HEK293T (cell line): ENCODE results near the gene CPB2.

Source experiments
- ARNT ChIP-seq: fragments of 450-650 bp; IDR thresholded peaks from 2 replicates; pipeline ENCODE4 v1.6.1; 2017; ENCODE audit warnings: mild to moderate bottlenecking
- BHLHE40 ChIP-seq: fragments of 450-650 bp; IDR thresholded peaks from 2 replicates; pipeline ENCODE4 v1.6.1; 2016; ENCODE audit warnings: mild to moderate bottlenecking, moderate library complexity, borderline replicate concordance
- ELF4 ChIP-seq: fragments of 450-650 bp; IDR thresholded peaks from 2 replicates; pipeline ENCODE4 v1.6.1; 2017; ENCODE audit warnings: antibody characterized with exemption
- FOXA1 ChIP-seq: fragments of 450-650 bp; IDR thresholded peaks from 2 replicates; pipeline ENCODE4 v1.6.1; 2016; ENCODE audit warnings: mild to moderate bottlenecking
- FOXK2 ChIP-seq: fragments of 450-650 bp; IDR thresholded peaks from 2 replicates; pipeline ENCODE4 v1.6.1; 2016; ENCODE audit warnings: mild to moderate bottlenecking
- FOXM1 ChIP-seq: fragments of 450-650 bp; IDR thresholded peaks from 2 replicates; pipeline ENCODE4 v1.6.1; 2017; ENCODE audit warnings: mild to moderate bottlenecking, borderline replicate concordance
- HDGF ChIP-seq: fragments of 450-650 bp; IDR thresholded peaks from 2 replicates; pipeline ENCODE4 v1.6.1; 2017; ENCODE audit warnings: antibody characterized with exemption, borderline replicate concordance
- LEF1 ChIP-seq: fragments of 450-650 bp; IDR thresholded peaks from 2 replicates; pipeline ENCODE4 v1.6.1; 2017; ENCODE audit warnings: mild to moderate bottlenecking, borderline replicate concordance
- NFRKB ChIP-seq: fragments of 450-650 bp; IDR thresholded peaks from 2 replicates; pipeline ENCODE4 v1.6.1; 2016; ENCODE audit warnings: mild to moderate bottlenecking, moderate library complexity
- PKNOX1 ChIP-seq: fragments of 450-650 bp; IDR thresholded peaks from 2 replicates; pipeline ENCODE4 v1.6.1; 2016
- SP1 ChIP-seq: fragments of 450-650 bp; IDR thresholded peaks from 2 replicates; pipeline ENCODE4 v1.6.1; 2017
- SUZ12 ChIP-seq: fragments of 450-650 bp; IDR thresholded peaks from 2 replicates; pipeline ENCODE4 v1.6.1; 2016; ENCODE audit warnings: mild to moderate bottlenecking
- TARDBP ChIP-seq: fragments of 450-650 bp; IDR thresholded peaks from 2 replicates; pipeline ENCODE4 v1.6.1; 2016
- ZNF384 ChIP-seq: fragments of 450-650 bp; IDR thresholded peaks from 2 replicates; pipeline ENCODE4 v1.6.1; 2016

GRCh38 chr13:46137627-46138317 is 32.9 kb upstream of the CPB2 start:
- TF ChIP-seq BHLHE40 (no peak), ELF4 (no peak), TARDBP (no peak), PKNOX1 (no peak), SP1 (no peak), LEF1 (no peak), FOXM1 (no peak), ARNT (no peak), FOXK2 (no peak), FOXA1 (no peak), ZNF384 (no peak), HDGF (no peak), SUZ12 (no peak), NFRKB (no peak)
